ENCODE data around the gene CXCL17.

Gene CXCL17

GRCh38 chr19:42424712-42425131 is 18.0 kb downstream of the CXCL17 start:
- DNase-seq (ENCODE audit: low spot score): no peak
- FAIRE-seq: no peak

- FAIRE-seq (no peak), DNase-seq (ENCODE audit: low spot score) (no peak)
Observed at GRCh38 chr19:42424345-42424707, 18.4 kb downstream of the CXCL17 start.

- FAIRE-seq (no peak), DNase-seq (ENCODE audit: low spot score) (peak; percentile 53)
Observed at GRCh38 chr19:42423462-42424344, 19.0 kb downstream of the CXCL17 start.

- FAIRE-seq (no peak), DNase-seq (ENCODE audit: low spot score) (no peak)
Observed at GRCh38 chr19:42422901-42423461, 19.8 kb downstream of the CXCL17 start.

- no peak for DNase-seq (ENCODE audit: low spot score)
- no peak for FAIRE-seq
Observed at GRCh38 chr19:42422092-42422900, 20.4 kb downstream of the CXCL17 start.

GRCh38 chr19:42421591-42422031 is 21.1 kb downstream of the CXCL17 start:
- DNase-seq (ENCODE audit: low spot score): no peak
- no peak for FAIRE-seq

GRCh38 chr19:42421101-42421500 is 21.6 kb downstream of the CXCL17 start:
- FAIRE-seq: no peak
- DNase-seq (ENCODE audit: low spot score): no peak

- DNase-seq (ENCODE audit: low spot score): peak; percentile 50
- no peak for FAIRE-seq
Observed at GRCh38 chr19:42420055-42420544, 22.6 kb downstream of the CXCL17 start.

GRCh38 chr19:42419309-42419708 is 23.4 kb downstream of the CXCL17 start:
- no peak for FAIRE-seq
- no peak for DNase-seq (ENCODE audit: low spot score)

- DNase-seq (ENCODE audit: low spot score) (no peak), FAIRE-seq (no peak)
Observed at GRCh38 chr19:42412661-42413076, 30.1 kb downstream of the CXCL17 start.

GRCh38 chr19:42412227-42412626 is 30.5 kb downstream of the CXCL17 start:
- DNase-seq (ENCODE audit: low spot score) (no peak), FAIRE-seq (no peak)

- FAIRE-seq: no peak
Observed at GRCh38 chr19:42411581-42412178, 31.1 kb downstream of the CXCL17 start.

GRCh38 chr19:42410371-42410770 is 32.4 kb downstream of the CXCL17 start:
- DNase-seq (ENCODE audit: low spot score): no peak
- FAIRE-seq: no peak

More at GRCh38 chr19:42411581-42412178, 31.1 kb downstream of the CXCL17 start:
- no peak for DNase-seq (ENCODE audit: low spot score)

GRCh38 chr19:42409477-42409876 is 33.3 kb downstream of the CXCL17 start:
- no peak for FAIRE-seq
- no peak for DNase-seq (ENCODE audit: low spot score)

- no peak for DNase-seq (ENCODE audit: low spot score)
- no peak for FAIRE-seq
Observed at GRCh38 chr19:42407816-42408175, 35.0 kb downstream of the CXCL17 start.

- FAIRE-seq: no peak
Observed at GRCh38 chr19:42407085-42407815, 35.5 kb downstream of the CXCL17 start.

GRCh38 chr19:42406111-42406510 is 36.6 kb downstream of the CXCL17 start:
- DNase-seq (ENCODE audit: low spot score): no peak
- no peak for FAIRE-seq

More at GRCh38 chr19:42407085-42407815, 35.5 kb downstream of the CXCL17 start:
- no peak for DNase-seq (ENCODE audit: low spot score)

GRCh38 chr19:42403586-42403985 is 39.2 kb downstream of the CXCL17 start:
- DNase-seq (ENCODE audit: low spot score): no peak
- no peak for FAIRE-seq

- DNase-seq (ENCODE audit: low spot score): no peak
- no peak for FAIRE-seq
Observed at GRCh38 chr19:42402376-42403116, 40.2 kb downstream of the CXCL17 start.
